Parathyroid adenoma (tissue), 2 donors: ENCODE measurements around the gene CCR2.

Source experiments
- H2AFZ ChIP-seq: fragments of 300-600 bp; sonication (generic); one replicate; pipeline ENCODE4 v1.7.0; 2017; ENCODE audit warnings: antibody characterized with exemption, mild to moderate bottlenecking
- H3K27ac ChIP-seq: fragments of 300-600 bp; sonication (generic); one replicate; pipeline ENCODE4 v1.7.0; 2017
- H3K27me3 ChIP-seq: fragments of 300-600 bp; sonication (generic); one replicate; pipeline ENCODE4 v1.7.0; 2017; ENCODE audit warnings: low read length; ENCODE audit not compliant: control insufficient read depth, insufficient read depth
- H3K36me3 ChIP-seq: fragments of 300-600 bp; sonication (generic); one replicate; pipeline ENCODE4 v1.7.0; 2017; ENCODE audit warnings: low read length; ENCODE audit not compliant: control insufficient read depth, insufficient read depth
- H3K4me1 ChIP-seq: fragments of 300-600 bp; sonication (generic); one replicate; pipeline ENCODE4 v1.7.0; 2017; ENCODE audit warnings: control low read depth
- H3K4me2 ChIP-seq: fragments of 300-600 bp; sonication (generic); one replicate; pipeline ENCODE4 v1.7.0; 2017; ENCODE audit warnings: low read length
- H3K4me3 ChIP-seq: fragments of 300-600 bp; sonication (generic); one replicate; pipeline ENCODE4 v1.7.0; 2017; ENCODE audit warnings: low read depth, low read length
- H3K79me2 ChIP-seq: fragments of 300-600 bp; sonication (generic); one replicate; pipeline ENCODE4 v1.7.0; 2017; ENCODE audit warnings: control low read depth
- H3K9ac ChIP-seq: fragments of 300-600 bp; sonication (generic); one replicate; pipeline ENCODE4 v1.7.0; 2017; ENCODE audit warnings: mild to moderate bottlenecking
- H3K9me3 ChIP-seq: fragments of 300-600 bp; sonication (generic); one replicate; pipeline ENCODE4 v1.7.0; 2017; ENCODE audit warnings: low read length; ENCODE audit not compliant: control insufficient read depth
- CTCF ChIP-seq: fragments of 300-600 bp; sonication (generic); IDR thresholded peaks from one replicate; pipeline ENCODE4 v1.7.0; 2017; ENCODE audit warnings: antibody characterized with exemption, mild to moderate bottlenecking
- donor health status: primary hyperparathyroidism.

Gene CCR2

DNA sequence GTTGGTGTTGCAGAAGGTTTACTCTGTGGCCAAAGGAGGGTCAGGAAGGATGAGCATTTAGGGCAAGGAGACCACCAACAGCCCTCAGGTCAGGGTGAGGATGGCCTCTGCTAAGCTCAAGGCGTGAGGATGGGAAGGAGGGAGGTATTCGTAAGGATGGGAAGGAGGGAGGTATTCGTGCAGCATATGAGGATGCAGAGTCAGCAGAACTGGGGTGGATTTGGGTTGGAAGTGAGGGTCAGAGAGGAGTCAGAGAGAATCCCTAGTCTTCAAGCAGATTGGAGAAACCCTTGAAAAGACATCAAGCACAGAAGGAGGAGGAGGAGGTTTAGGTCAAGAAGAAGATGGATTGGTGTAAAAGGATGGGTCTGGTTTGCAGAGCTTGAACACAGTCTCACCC lies 20.8 kb downstream of the CCR2 start:
- H3K4me1 ChIP-seq: no peaks in the 10 kb centered on the region
- no peak overlapping the region for H3K27ac ChIP-seq
- H2AFZ ChIP-seq: no peak overlapping the region
- no peak overlapping the region for H3K4me2 ChIP-seq
- H3K9me3 ChIP-seq: no peaks in the 10 kb centered on the region
- H3K9ac ChIP-seq: no peak overlapping the region
- TF ChIP-seq CTCF: no peak
- no peak overlapping the region for H3K4me3 ChIP-seq
- no peaks in the 10 kb centered on the region for H3K36me3 ChIP-seq
- H3K27me3 ChIP-seq: no peaks in the 10 kb centered on the region
- H3K79me2 ChIP-seq: no peaks in the 10 kb centered on the region

DNA sequence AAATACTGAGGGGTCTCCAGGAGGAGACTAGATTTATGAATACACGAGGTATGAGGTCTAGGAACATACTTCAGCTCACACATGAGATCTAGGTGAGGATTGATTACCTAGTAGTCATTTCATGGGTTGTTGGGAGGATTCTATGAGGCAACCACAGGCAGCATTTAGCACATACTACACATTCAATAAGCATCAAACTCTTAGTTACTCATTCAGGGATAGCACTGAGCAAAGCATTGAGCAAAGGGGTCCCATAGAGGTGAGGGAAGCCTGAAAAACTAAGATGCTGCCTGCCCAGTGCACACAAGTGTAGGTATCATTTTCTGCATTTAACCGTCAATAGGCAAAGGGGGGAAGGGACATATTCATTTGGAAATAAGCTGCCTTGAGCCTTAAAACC lies 21.3 kb downstream of the CCR2 start:
- Histone ChIP-seq H3K27ac (no peak overlapping the region), H3K4me2 (no peak overlapping the region), H3K36me3 (no peaks in the 10 kb centered on the region), H3K9ac (no peak overlapping the region), H3K4me1 (no peaks in the 10 kb centered on the region), H3K27me3 (no peaks in the 10 kb centered on the region), H2AFZ (no peak overlapping the region), H3K4me3 (no peak overlapping the region), H3K9me3 (no peaks in the 10 kb centered on the region), H3K79me2 (no peaks in the 10 kb centered on the region)
- no peak for TF ChIP-seq CTCF

DNA sequence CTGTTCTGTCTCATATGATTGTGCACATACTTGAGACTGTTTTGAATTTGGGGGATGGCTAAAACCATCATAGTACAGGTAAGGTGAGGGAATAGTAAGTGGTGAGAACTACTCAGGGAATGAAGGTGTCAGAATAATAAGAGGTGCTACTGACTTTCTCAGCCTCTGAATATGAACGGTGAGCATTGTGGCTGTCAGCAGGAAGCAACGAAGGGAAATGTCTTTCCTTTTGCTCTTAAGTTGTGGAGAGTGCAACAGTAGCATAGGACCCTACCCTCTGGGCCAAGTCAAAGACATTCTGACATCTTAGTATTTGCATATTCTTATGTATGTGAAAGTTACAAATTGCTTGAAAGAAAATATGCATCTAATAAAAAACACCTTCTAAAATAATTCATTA lies 21.9 kb downstream of the CCR2 start:
- H3K79me2 ChIP-seq: no peaks in the 10 kb centered on the region
- H3K9me3 ChIP-seq: no peaks in the 10 kb centered on the region
- no peak overlapping the region for H3K4me3 ChIP-seq
- H3K9ac ChIP-seq: no peak overlapping the region
- H3K4me1 ChIP-seq: no peaks in the 10 kb centered on the region
- no peaks in the 10 kb centered on the region for H3K27me3 ChIP-seq
- no peak overlapping the region for H2AFZ ChIP-seq
- TF ChIP-seq CTCF: no peak
- H3K36me3 ChIP-seq: no peaks in the 10 kb centered on the region
- no peak overlapping the region for H3K27ac ChIP-seq
- H3K4me2 ChIP-seq: no peak overlapping the region

DNA sequence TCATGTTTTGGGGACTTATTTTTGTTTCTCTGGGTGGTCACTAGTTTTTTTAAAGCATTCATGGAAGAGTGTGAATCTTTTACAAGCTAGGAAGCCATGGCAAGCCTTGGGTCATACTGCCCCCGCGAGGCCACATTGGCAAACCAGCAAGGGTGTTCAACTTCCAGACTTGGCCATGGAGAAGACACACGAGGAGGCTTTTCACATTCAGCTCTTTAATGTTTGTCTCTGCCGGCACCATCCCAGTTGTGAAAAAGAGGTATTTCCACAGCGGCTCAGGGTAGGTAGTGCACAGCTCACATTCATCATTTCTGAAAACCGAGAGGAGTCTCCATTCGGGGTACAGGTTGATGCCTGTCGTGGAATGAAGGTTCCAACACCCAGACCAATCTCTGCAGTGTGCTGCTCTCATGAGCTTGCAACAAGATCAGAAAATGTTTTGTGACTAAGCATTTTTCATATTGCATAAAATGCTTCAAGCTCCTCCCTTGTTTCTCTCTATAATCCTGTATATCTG lies 24.6 kb downstream of the CCR2 start:
- peak; percentile 42 for TF ChIP-seq CTCF
- H3K9ac ChIP-seq: no peak overlapping the region
- H2AFZ ChIP-seq: no peak overlapping the region
- H3K27ac ChIP-seq: no peak overlapping the region
- H3K4me1 ChIP-seq: no peaks in the 10 kb centered on the region
- H3K36me3 ChIP-seq: no peaks in the 10 kb centered on the region
- no peaks in the 10 kb centered on the region for H3K9me3 ChIP-seq
- H3K4me2 ChIP-seq: no peak overlapping the region
- H3K79me2 ChIP-seq: no peaks in the 10 kb centered on the region
- no peaks in the 10 kb centered on the region for H3K27me3 ChIP-seq
- no peak overlapping the region for H3K4me3 ChIP-seq

DNA sequence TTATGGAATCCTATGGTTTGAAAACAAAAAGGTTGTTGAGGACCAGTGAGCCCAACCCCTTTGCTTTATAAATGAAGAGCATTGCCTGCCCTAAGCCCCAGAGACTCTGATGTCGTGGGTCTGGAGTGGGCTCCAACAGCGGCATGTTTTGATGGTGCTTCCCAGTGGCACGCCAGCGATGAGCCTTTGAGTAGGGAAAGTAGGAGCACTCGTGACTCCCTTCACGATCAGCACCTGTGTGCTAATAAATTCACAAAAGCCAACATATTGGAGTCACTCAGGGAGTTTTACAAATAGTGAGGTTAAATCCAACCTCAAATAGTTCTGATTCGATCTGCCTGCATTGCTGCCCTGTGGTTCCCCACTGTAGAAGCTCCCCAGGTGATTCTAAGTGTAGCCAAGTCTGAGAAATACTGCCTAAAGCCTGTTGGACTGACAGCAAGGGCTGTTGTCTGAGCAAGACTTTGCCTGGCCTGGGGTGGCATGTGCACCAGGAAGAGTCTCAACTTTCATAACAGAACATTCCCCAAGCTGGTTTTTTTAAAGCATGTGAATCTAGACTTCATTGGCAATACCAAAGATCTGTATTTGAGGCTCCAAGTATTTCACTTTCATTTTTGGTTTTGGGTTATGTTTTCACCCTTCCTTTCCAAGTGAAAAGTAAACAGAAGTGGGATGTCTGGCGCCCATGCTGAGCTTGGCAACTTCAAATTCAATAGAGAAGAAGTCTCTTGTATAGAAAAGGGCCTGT lies 26.7 kb downstream of the CCR2 start:
- Histone ChIP-seq H3K27ac (no peak overlapping the region), H3K4me3 (no peak overlapping the region), H3K79me2 (no peaks in the 10 kb centered on the region), H3K9me3 (no peaks in the 10 kb centered on the region), H3K4me1 (no peaks in the 10 kb centered on the region), H3K4me2 (no peak overlapping the region), H3K27me3 (no peaks in the 10 kb centered on the region), H3K9ac (no peak overlapping the region), H2AFZ (no peak overlapping the region), H3K36me3 (no peaks in the 10 kb centered on the region)
- TF ChIP-seq CTCF: no peak
